ENCODE data around the gene SARDH.

SARDH gene

DNA sequence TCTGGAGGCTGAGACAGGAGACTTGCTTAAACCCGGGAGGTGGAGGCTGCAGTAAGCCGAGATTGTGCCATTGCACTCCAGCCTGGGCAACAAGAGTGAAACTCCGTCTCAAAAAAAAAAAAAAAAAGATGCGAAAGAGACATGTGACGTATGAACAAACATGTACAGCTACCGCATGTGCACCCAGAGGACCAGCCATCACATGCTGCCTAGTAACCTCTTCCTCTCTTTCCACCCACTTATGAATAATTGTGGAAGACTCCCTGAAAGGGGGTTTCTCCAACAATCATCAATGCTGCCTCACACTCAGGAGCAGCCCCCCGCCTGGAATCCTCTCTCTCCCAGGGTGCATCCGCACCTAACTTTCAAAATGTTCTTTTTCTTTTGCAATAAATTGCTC lies 2.2 kb downstream of the SARDH start:
- Mint-ChIP-seq H3K27ac (no peak overlapping the region), H3K36me3 (ENCODE audit: low read depth) (no peaks in the 10 kb centered on the region), H3K4me1 (peaks cover 12% of the 10 kb centered on the region), H3K4me3 (no peak overlapping the region), H3K9me3 (no peaks in the 10 kb centered on the region), H3K27me3 (no peaks in the 10 kb centered on the region)
- DNase-seq (no peak), ATAC-seq (no peak)

DNA sequence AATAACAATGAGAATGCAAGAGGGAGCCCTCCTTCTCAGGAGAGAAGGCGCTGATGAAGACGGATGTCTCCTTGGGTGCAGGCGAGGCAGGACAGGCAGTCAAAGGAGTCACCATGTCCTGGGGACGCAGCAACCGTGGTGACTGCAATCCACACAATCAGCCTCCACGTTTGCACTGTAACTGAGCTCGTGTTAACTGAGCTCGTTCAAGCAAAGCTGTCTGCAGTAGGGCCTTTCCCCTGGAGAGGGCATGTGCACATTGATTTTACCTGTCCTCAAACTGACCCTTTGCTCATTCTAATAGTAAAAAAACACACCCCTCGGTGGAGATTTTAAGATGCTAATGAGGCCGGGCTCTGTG lies 2.8 kb downstream of the SARDH start:
- Mint-ChIP-seq H3K9me3 (no peaks in the 10 kb centered on the region), H3K27me3 (no peaks in the 10 kb centered on the region), H3K36me3 (ENCODE audit: low read depth) (no peaks in the 10 kb centered on the region), H3K27ac (no peak overlapping the region), H3K4me3 (no peak overlapping the region), H3K4me1 (peaks cover 12% of the 10 kb centered on the region)
- ATAC-seq (no peak), DNase-seq (no peak)

DNA sequence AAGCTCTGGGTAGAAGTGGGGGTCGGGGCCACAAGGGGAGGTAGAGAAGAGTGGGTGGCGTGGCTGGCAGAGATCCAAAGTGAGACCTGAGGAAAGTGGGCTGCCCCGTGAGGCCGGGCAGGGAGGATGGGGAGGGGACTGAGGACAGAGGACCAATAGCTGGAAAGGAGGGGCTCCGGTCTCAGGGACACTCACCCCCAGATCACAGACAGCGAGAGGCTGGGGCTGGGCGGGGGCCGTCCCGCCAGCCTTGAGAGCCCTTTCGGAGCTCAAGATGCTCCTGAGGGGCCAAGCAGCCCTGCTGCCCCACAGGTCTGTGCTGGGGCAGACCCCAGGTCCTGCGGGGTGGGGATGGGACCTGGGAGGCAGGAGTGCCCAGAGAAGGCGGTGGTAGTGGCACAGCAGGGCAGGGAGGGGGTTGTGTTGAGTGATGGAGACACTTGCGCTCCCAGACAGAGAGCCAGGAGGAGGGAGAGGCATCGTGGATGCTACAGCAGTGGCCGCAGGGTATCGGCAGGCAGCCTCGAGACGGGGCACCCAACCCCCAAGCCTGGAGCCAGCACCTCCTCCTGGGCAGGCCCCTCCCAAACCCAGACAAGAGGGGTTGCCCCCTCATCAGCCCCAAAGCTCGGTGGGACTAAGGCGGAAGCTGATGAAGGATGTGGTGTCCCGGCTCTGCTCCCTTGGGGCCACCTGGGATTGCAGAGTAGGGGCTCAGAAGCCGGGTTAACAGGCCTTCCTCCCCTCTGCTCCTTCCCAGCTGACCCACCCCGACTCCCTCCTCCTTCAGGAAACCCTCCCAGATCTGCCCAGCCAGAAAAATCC lies 3.4 kb downstream of the SARDH start:
- Mint-ChIP-seq H3K9me3 (no peaks in the 10 kb centered on the region), H3K4me1 (peaks cover 12% of the 10 kb centered on the region)
- ATAC-seq, result no peak

DNA sequence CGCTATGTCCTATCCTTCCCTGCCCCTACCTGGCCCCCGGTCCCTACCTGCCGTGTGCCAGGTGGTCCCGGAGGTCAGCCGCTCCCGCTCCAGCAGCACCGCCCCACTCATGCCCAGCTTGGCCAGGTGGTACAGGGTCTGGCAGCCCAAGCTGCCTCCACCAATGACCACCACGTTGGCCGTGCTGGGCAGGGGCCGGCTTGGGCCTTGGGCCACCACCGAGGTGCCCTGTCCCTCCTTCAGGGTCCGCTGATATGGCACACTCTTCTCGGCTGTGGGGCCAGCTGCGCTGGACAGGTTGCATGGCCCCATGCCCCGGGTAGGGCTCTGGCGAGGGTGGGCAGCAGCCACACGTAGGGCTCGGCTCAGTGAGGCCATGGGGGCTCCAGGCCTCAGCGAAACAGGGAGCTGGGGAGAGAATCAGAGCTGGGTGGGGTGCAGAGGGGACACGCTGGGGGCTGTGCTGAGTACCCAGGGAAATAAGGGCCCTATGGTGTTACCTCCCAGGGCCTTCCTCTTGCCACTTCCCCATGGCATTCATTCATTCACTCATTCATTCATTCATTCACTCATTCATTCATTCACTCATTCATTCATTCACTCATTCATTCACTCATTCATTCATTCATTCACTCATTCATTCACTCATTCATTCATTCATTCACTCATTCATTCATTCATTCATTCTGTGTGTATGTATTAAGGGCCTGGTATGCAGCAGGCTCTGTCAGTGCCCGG lies 4.2 kb downstream of the SARDH start:
- H3K4me3 Mint-ChIP-seq, result no peak overlapping the region
- H3K9me3 Mint-ChIP-seq, result no peaks in the 10 kb centered on the region
- ATAC-seq (no peak), DNase-seq (no peak)
- H3K36me3 Mint-ChIP-seq (ENCODE audit: low read depth), result no peaks in the 10 kb centered on the region
- peaks cover under 1% of the 10 kb centered on the region for H3K27me3 Mint-ChIP-seq
- no peak overlapping the region for H3K27ac Mint-ChIP-seq
- peaks cover 12% of the 10 kb centered on the region for H3K4me1 Mint-ChIP-seq

More for the DNA sequence above, 3.4 kb downstream of the SARDH start:
- no peak for DNase-seq
- no peaks in the 10 kb centered on the region for H3K27me3 Mint-ChIP-seq
- no peak overlapping the region for H3K4me3 Mint-ChIP-seq
- no peaks in the 10 kb centered on the region for H3K36me3 Mint-ChIP-seq (ENCODE audit: low read depth)
- H3K27ac Mint-ChIP-seq, result no peak overlapping the region

DNA sequence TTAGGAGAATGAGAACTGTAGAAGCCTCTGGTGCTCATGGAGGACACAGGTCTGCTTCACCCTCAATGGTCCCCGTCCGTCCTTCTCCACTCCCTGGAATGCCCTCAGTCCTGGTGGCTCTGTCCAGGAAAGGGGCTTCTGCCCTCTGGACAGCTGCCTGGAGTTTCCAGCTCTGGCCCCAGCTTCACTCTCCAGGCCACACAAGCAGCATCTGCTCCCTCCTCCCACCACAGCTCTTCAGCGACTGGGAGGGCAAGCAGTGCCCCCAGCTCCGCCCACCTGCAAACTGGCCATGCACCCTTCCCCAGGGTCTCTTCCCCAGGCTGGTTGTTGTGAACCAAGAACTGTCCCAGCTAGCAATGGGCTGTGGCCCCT lies 4.7 kb downstream of the SARDH start:
- no peaks in the 10 kb centered on the region for H3K9me3 Mint-ChIP-seq
- H3K4me3 Mint-ChIP-seq, result no peak overlapping the region
- H3K36me3 Mint-ChIP-seq (ENCODE audit: low read depth), result no peaks in the 10 kb centered on the region
- H3K4me1 Mint-ChIP-seq, result peaks cover 9% of the 10 kb centered on the region
- DNase-seq (no peak), ATAC-seq (no peak)
- peaks cover 5% of the 10 kb centered on the region for H3K27me3 Mint-ChIP-seq
- no peak overlapping the region for H3K27ac Mint-ChIP-seq

DNA sequence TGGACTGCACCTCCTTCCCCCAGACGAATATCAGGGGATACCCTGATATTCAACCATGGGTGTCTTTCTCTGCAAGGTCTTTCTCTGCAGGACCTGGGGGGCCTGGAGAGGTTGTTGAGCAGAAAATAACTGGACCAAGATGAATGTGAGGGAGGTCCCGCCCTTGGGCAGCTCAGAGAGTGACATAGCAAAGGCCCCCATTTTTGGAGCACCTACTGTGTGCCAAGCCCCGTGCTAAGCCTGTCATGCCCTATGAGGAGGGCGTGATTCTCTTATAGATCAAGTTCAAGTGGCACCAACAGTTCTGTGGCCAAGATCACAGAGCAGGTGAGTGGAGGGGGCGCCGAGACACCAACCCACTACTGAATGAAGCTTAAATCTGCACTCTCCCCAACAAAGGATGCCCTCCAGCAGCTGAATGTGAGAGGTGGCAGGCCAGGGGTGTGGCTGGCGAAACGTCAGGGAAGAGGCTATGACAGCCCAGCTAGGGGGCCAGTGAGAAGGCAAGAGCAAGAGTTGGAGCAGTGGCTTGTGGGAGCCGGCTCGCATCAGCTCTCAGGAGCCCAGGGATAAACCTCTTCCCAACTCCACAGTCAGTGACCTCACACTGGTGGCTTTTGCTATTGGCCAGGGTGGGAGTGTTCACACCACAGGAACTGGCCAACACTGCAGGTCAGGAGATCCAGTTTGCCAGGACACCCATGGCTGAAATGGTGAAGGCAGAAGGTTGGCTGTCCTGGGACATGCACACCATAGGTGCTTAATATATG lies 5.3 kb downstream of the SARDH start:
- no peak for ATAC-seq
- peaks cover 5% of the 10 kb centered on the region for H3K4me1 Mint-ChIP-seq
- no peaks in the 10 kb centered on the region for H3K36me3 Mint-ChIP-seq (ENCODE audit: low read depth)

DNA sequence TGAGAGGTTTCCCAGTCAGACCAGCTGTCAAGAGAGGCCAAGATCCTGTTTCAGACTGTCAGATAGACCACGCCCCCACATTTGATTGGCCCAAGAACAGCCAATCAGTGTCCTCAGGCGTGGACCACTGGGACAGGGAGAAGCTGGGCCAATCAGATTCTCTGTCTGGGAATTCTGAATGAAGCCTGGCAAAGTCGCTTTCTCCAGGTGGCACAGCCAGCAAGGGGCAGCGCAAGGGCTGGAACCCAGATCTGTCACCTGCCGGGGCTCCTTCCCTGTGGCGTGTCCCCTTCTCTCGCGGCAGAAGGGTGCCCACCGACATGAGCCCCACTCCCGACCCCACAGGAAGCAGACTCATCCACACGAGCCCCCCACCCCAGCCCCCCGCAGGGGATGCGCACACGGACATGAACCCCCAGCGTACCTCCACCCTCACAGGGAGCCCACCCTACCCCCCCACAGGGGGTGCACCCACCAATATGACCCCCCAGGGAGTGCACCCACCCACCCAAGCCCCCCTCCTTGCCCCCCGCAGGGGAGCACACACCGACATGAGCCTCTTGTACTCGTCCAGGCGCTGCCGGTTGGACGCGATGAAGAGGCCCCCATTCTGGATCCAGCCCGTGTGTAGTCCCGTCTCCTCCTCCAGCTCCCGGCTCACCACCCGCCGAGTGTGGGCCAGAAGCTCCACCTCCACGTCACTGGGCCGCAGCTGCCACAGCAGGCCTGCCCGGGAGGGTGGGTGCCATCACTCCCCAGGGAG lies 6.1 kb downstream of the SARDH start:
- no peak for ATAC-seq
- DNase-seq, result no peak
- H3K36me3 Mint-ChIP-seq (ENCODE audit: low read depth), result no peaks in the 10 kb centered on the region
- H3K4me1 Mint-ChIP-seq, result peaks cover 3% of the 10 kb centered on the region
- no peak overlapping the region for H3K4me3 Mint-ChIP-seq
- no peaks in the 10 kb centered on the region for H3K9me3 Mint-ChIP-seq
- H3K27ac Mint-ChIP-seq, result no peak overlapping the region
- peaks cover 5% of the 10 kb centered on the region for H3K27me3 Mint-ChIP-seq

More for the DNA sequence above, 5.3 kb downstream of the SARDH start:
- H3K9me3 Mint-ChIP-seq, result no peaks in the 10 kb centered on the region
- H3K4me3 Mint-ChIP-seq, result no peak overlapping the region
- no peak overlapping the region for H3K27ac Mint-ChIP-seq
- DNase-seq, result no peak
- peaks cover 5% of the 10 kb centered on the region for H3K27me3 Mint-ChIP-seq

DNA sequence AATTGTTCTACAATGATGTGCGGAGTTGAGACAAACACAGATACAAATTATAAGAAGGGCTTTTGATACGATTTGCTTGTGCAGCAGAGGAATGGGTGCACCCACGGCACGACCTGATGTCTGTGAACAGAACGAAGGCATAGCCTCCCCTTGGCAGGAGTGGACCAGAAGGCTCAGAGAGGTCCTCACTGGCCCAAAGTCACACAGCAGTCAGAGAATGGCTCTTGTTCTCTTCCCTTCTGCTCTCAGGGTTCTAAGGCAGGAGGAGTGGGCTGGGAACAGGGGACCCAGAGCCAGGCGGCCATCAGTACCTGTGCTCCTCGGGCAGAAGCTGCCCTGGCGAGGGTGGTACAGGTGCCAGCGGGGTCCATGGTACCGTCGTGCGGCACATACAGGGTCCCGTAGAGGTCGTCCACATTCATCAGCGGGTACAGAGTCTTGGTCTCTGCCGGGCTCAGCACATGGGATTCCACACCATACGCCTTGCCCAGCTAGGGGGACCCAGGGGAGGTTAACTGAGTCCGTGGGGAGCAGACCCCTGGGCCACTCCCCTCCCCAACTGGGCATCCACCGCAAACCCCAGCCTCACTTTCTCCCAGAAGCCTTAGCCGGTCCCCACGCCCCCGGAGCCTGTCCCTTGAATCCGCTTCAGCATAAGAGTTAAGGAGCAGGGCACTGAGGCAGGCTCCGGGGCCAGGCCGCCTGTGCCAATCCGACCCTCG lies 7.0 kb downstream of the SARDH start:
- ATAC-seq (no peak), DNase-seq (no peak)
- H3K4me1 Mint-ChIP-seq, result peaks cover 10% of the 10 kb centered on the region
- no peak overlapping the region for H3K27ac Mint-ChIP-seq
- no peaks in the 10 kb centered on the region for H3K36me3 Mint-ChIP-seq (ENCODE audit: low read depth)
- H3K27me3 Mint-ChIP-seq, result peaks cover 5% of the 10 kb centered on the region
- H3K9me3 Mint-ChIP-seq, result no peaks in the 10 kb centered on the region
- no peak overlapping the region for H3K4me3 Mint-ChIP-seq

DNA sequence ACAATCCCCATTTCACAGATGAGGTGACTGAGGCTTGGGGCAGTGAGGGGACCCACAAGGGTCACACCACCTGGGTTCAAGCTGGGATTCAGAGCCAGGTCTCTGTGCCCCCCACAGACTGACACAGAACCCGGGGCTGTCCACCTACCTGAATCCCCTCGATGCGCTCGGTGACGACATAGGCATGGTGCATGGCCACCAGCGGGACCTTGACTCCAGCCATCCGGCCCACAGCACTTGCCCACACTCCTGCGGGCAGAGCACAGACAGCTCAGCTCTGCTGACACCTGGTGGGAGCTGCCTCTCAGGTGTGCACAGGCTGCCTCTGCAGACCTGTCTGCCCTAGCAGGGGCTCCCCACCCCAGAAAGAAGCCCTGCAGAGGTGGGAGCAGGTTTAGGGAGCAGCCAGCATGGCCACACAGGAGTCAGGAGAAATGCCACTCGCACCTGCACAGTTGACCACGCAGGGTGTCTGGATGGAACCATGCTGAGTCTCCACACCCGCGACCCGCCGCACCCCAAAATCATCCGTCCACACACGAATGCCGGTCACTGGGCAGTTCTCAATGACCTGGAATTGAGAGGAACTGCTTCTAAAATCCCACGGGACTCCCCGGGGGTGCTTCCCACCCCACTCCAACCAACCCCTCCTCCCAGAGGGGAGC lies 8.4 kb downstream of the SARDH start:
- Mint-ChIP-seq H3K9me3 (no peaks in the 10 kb centered on the region), H3K27ac (no peak overlapping the region), H3K4me1 (peaks cover 6% of the 10 kb centered on the region), H3K36me3 (ENCODE audit: low read depth) (no peaks in the 10 kb centered on the region), H3K4me3 (no peak overlapping the region), H3K27me3 (peaks cover 5% of the 10 kb centered on the region)
- DNase-seq, result no peak
- no peak for ATAC-seq

DNA sequence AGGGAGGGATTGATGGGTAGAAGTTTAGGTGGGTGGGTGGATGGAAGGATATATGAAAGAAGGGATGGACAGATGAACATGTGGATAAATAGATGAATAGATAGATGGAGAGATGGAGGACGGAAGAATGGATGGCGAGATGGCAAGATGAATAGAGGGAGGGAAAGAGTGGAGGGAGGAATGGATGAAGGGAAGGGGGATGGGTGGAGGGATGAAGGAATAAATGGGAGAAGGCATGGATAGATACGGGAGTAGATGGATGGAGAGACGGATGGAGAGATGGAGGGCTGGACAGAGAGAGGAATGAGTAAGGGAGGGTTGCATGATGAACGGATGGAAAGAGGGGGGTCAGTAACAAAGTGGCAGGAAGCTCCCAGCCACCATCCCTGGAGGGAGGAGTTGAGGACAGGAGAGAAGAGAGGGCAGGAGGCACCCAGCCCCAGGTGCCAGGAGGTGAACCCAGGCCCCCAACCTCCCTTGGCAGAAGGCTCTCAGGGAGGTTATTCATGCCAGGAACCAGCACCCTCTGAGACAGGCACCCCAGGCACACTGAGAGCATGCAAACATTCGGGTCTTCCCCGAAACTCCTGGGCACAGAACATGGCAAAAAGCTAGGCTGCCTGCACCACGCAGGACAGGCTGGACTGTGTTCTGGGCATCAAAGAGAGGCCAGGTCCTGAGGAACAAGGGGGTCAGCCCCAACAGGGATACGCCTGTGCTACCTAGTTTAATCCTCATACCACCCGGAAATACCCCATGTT lies 9.1 kb downstream of the SARDH start:
- Mint-ChIP-seq H3K4me3 (no peak overlapping the region), H3K9me3 (no peaks in the 10 kb centered on the region), H3K27me3 (peaks cover 5% of the 10 kb centered on the region), H3K27ac (no peak overlapping the region), H3K36me3 (ENCODE audit: low read depth) (no peaks in the 10 kb centered on the region), H3K4me1 (peaks cover 6% of the 10 kb centered on the region)
- no peak for DNase-seq
- ATAC-seq, result no peak

DNA sequence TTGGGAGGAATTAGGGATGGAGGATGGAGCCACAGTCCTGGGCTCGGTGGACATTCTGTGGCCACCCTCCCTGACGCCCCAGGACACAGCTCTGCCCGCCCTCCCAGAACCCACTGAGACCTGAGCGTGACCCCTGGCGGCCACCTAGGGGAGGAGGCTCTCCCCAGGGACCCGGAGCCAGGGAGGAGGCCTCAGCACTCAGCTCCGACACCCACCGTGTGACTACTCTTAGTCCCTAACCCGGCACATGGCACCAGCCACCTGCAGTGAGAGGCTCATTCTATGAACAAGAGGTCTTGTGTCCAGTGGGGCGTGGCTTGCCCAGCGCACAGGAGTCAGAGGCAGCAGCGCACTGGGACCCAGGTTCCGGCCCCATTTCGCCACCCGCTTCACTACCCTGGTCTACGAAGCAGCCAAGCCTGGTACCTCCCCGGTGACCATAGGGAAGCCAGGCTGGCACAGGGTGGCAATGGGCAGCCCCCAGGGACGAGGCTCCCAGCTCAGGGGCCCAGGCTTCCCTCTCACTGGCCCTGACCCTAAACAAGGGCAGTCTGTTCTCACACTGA lies 10.2 kb downstream of the SARDH start:
- ATAC-seq (no peak), DNase-seq (no peak)
- no peaks in the 10 kb centered on the region for H3K9me3 Mint-ChIP-seq
- no peak overlapping the region for H3K27ac Mint-ChIP-seq
- no peaks in the 10 kb centered on the region for H3K36me3 Mint-ChIP-seq (ENCODE audit: low read depth)
- peaks cover 6% of the 10 kb centered on the region for H3K4me1 Mint-ChIP-seq
- H3K27me3 Mint-ChIP-seq, result peaks cover 8% of the 10 kb centered on the region
- H3K4me3 Mint-ChIP-seq, result no peak overlapping the region

DNA sequence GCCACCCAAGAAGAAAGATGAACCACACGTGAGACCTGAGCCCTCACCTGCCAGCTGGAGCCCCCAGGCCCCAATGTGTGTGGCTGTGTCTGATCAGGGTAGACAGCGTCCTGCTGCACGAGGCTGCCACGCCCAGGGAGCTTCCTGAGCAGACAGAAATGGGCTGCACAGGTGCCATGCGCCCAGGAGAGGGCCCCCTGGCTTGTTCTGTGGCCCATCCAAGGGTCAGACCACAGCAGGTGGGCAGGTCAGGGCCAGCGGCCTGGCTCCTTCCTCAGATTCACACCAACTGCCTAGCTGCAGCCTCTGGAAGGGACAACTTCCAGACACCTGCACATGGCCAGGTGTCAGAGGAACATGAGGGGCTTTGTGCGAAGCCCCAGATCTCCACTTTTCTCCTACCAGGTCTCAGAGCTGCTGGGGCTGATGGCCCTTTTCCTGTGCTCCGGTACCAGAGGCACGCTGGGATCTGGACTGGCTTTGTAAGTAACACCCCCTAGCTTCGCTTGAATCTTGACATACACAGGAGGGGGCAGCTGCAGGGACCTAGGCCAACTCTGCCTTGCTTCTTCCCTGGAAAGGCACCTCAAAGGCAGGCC lies 10.8 kb downstream of the SARDH start:
- Mint-ChIP-seq H3K4me1 (peaks cover 6% of the 10 kb centered on the region), H3K27me3 (peaks cover 8% of the 10 kb centered on the region), H3K27ac (no peak overlapping the region), H3K9me3 (no peaks in the 10 kb centered on the region), H3K4me3 (no peak overlapping the region), H3K36me3 (ENCODE audit: low read depth) (no peaks in the 10 kb centered on the region)
- ATAC-seq (peak; percentile 13), DNase-seq (no peak)
